Ishikawa (cell line): ENCODE data around the gene ZSWIM4.

ENCODE experiments used
- CEBPB ChIP-seq: IDR thresholded peaks from 2 replicates; pipeline ENCODE4 v1.6.1; 2012
- CREB1 ChIP-seq: IDR thresholded peaks from 2 replicates; pipeline ENCODE4 v1.6.1; 2012; ENCODE audit warnings: low read depth
- EGR1 ChIP-seq: IDR thresholded peaks from 2 replicates; pipeline ENCODE4 v1.6.1; 2012
- EP300 ChIP-seq: IDR thresholded peaks from 2 replicates; pipeline ENCODE4 v1.6.1; 2012; ENCODE audit warnings: borderline replicate concordance
- FOXM1 ChIP-seq: IDR thresholded peaks from 2 replicates; pipeline ENCODE4 v1.6.1; 2012; ENCODE audit warnings: low read depth, borderline replicate concordance
- NFIC ChIP-seq: IDR thresholded peaks from 2 replicates; pipeline ENCODE4 v1.6.1; 2012
- RAD21 ChIP-seq: IDR thresholded peaks from 2 replicates; pipeline ENCODE4 v1.6.1; 2012; ENCODE audit warnings: low read depth
- TAF1 ChIP-seq: IDR thresholded peaks from 2 replicates; pipeline ENCODE4 v1.6.1; 2012; ENCODE audit warnings: low read depth, mild to moderate bottlenecking
- TCF12 ChIP-seq: IDR thresholded peaks from 2 replicates; pipeline ENCODE4 v1.6.1; 2012; ENCODE audit warnings: low read depth
- TEAD4 ChIP-seq: IDR thresholded peaks from 2 replicates; pipeline ENCODE4 v1.6.1; 2012
- YY1 ChIP-seq: IDR thresholded peaks from 2 replicates; pipeline ENCODE4 v1.6.1; 2012; ENCODE audit warnings: low read depth
- ZBTB7A ChIP-seq: IDR thresholded peaks from 2 replicates; pipeline ENCODE4 v1.6.1; 2012; ENCODE audit warnings: low read depth
- TF ChIP-seq, protein P1 (sequence below): IDR thresholded peaks from 2 replicates; pipeline ENCODE4 v1.6.1; 2012; ENCODE audit warnings: low read depth, mild to moderate bottlenecking
- TF ChIP-seq, protein P2 (sequence below): IDR thresholded peaks from 2 replicates; pipeline ENCODE4 v1.6.1; 2012
- TF ChIP-seq, protein P3 (sequence below): IDR thresholded peaks from 2 replicates; pipeline ENCODE4 v1.6.1; 2012

Gene ZSWIM4

DNA sequence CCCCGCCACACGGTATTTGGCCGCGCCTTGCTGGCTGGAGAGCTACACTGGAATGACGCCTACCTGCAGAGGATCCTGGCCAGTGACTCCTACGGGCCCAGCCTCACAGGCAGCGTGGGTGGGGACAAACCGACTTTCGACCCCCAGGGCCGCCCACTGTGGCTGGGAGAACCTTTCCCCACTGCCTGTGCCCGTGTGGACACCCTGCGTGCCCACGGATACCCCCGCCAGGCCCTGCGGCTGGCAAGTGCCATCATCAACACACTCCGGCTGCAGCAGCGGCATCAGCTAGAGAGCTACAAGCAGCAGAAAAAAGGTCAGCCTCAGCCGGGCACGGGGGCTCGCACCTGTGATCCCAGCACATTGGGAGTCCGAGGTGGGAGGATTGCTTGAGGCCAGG, 19.3 kb downstream of the ZSWIM4 start:
- TF ChIP-seq ZBTB7A (no peak), EP300 (no peak), NFIC (no peak), RAD21 (no peak)
- TF ChIP-seq, protein P1, sequence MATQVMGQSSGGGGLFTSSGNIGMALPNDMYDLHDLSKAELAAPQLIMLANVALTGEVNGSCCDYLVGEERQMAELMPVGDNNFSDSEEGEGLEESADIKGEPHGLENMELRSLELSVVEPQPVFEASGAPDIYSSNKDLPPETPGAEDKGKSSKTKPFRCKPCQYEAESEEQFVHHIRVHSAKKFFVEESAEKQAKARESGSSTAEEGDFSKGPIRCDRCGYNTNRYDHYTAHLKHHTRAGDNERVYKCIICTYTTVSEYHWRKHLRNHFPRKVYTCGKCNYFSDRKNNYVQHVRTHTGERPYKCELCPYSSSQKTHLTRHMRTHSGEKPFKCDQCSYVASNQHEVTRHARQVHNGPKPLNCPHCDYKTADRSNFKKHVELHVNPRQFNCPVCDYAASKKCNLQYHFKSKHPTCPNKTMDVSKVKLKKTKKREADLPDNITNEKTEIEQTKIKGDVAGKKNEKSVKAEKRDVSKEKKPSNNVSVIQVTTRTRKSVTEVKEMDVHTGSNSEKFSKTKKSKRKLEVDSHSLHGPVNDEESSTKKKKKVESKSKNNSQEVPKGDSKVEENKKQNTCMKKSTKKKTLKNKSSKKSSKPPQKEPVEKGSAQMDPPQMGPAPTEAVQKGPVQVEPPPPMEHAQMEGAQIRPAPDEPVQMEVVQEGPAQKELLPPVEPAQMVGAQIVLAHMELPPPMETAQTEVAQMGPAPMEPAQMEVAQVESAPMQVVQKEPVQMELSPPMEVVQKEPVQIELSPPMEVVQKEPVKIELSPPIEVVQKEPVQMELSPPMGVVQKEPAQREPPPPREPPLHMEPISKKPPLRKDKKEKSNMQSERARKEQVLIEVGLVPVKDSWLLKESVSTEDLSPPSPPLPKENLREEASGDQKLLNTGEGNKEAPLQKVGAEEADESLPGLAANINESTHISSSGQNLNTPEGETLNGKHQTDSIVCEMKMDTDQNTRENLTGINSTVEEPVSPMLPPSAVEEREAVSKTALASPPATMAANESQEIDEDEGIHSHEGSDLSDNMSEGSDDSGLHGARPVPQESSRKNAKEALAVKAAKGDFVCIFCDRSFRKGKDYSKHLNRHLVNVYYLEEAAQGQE: no peak

DNA sequence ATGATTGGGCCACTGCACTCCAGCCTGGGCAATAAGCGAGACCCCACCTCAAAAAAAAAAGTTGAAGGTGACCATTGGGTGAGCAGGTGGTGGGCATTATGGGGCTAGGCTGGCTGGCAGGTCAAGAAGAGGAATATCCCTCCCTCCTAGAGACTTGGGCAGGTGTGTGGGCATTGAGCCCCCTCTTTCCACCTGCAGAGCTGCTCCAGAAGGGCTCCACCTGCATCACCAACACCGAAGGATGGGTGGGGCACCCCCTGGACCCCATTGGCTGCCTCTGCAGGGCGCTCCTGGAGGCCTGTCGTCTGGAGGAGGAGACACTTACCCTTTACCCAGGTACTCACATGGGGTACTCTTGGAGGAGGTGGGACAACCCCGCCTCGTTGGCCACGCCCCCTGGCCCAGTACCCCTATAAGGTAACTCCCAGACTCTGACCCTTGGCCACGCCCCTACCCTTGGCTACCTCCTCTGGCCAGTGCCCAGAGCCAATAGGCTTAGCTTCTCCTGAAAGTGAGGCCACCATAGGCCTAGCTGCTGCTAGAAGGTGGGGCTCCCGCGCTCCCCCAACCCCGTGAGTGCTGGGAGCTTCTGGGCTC, 21.9 kb downstream of the ZSWIM4 start:
- TF ChIP-seq FOXM1 (no peak), ZBTB7A (peak; percentile 57; the same call in 1 of the 2 replicates), TCF12 (no peak)

DNA sequence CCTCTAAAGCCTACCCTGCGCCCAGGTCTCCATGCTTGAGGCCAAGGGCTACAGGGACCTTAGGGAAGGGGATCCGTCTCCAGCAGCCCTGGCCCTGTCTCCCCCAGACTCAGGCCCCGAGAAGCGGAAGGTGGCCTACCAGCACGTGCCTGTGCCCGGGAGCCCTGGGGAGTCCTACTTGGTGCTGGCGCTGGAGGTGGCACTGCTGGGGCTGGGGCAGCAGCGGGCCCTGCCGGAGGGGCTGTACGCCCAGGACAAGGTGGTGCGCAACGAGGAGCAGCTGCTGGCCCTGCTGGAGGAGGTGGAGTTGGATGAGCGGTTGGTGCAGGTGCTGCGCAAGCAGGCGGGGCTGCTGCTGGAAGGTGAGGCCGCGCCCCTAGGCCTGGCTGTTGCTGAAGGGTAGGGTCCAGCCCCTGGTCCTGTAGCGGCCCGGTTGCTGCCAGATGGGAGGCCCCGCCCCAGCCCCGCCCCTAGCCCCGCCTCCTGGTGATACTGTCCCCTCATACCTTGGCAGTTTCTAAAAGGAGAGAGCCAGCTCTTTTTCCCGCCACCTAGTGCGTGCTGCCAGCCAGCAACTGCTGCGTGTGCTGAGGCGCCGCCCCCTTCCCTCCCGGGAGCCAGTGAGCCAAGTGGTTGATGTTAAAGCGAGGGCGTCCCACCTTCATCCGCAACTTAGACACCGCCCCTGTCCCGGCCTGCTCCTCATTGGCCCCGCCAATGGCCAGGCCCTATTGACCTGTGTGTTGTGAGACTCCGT, 22.6 kb downstream of the ZSWIM4 start:
- TF ChIP-seq NFIC: peak; percentile 6; the same call in 1 of the 2 replicates
- TF ChIP-seq, protein P2, sequence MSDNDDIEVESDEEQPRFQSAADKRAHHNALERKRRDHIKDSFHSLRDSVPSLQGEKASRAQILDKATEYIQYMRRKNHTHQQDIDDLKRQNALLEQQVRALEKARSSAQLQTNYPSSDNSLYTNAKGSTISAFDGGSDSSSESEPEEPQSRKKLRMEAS: peak; percentile 86
- no peak for TF ChIP-seq CREB1
- TF ChIP-seq TEAD4: no peak
- peak; percentile 54; the same call in 1 of the 2 replicates for TF ChIP-seq TAF1
- TF ChIP-seq RAD21: no peak
- TF ChIP-seq ZBTB7A: no peak
- TF ChIP-seq, protein P3, sequence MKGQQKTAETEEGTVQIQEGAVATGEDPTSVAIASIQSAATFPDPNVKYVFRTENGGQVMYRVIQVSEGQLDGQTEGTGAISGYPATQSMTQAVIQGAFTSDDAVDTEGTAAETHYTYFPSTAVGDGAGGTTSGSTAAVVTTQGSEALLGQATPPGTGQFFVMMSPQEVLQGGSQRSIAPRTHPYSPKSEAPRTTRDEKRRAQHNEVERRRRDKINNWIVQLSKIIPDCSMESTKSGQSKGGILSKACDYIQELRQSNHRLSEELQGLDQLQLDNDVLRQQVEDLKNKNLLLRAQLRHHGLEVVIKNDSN: 0 out of 2 replicates have a peak, but pooled peaks have one; percentile 19
- no peak for TF ChIP-seq EGR1
- no peak for TF ChIP-seq TCF12
- no peak for TF ChIP-seq CEBPB
- no peak for TF ChIP-seq YY1
- no peak for TF ChIP-seq EP300
- TF ChIP-seq, protein P1: no peak
- TF ChIP-seq FOXM1: no peak

DNA sequence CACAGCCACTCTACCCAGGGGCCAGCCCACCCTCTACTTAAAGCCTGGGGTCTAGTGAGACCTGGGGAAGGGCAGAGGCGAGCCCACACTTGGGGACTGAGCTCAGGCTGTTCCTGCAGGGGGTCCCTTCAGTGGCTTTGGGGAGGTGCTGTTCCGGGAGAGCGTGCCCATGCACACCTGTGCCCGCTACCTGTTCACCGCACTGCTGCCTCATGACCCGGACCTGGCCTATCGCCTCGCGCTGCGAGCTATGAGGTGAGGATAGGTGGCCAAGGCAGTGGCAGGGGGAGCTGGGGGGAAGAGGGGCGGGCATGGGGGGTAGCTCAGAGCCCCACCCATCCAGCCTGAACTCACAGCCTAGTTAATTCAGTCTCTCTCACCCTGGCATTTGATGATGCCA, 24.0 kb downstream of the ZSWIM4 start:
- TF ChIP-seq RAD21: no peak
- no peak for TF ChIP-seq TAF1
- TF ChIP-seq ZBTB7A: no peak
- TF ChIP-seq, protein P1: no peak
- no peak for TF ChIP-seq YY1
- TF ChIP-seq TEAD4: no peak
- TF ChIP-seq CREB1: no peak
- TF ChIP-seq, protein P3: no peak
- TF ChIP-seq, protein P2: no peak
- TF ChIP-seq FOXM1: no peak
